GM18868 (cell line): Measurements from ENCODE around the gene OSMR.
"Not testable (repeated sequence)": the region's sequence is repeated elsewhere in the genome, so short reads cannot be mapped to it uniquely, and the experiment has no call there.

Source experiments
- ATAC-seq: cut with Tn5 transposase; IDR thresholded peaks from one replicate; pipeline ENCODE4 v1.9.1; 2021; ENCODE audit warnings: mild to moderate bottlenecking, moderate library complexity; ENCODE audit not compliant: unreplicated experiment

OSMR gene

GRCh38 chr5:38830521-38831051 is 15.2 kb upstream of the OSMR start:
- ATAC-seq: no peak

GRCh38 chr5:38831117-38831516 is 14.7 kb upstream of the OSMR start:
- no peak for ATAC-seq

- no peak for ATAC-seq
Observed at GRCh38 chr5:38831909-38832308, 13.9 kb upstream of the OSMR start.

- no peak for ATAC-seq
Observed at GRCh38 chr5:38832810-38833209, 13.0 kb upstream of the OSMR start.

- no peak for ATAC-seq
Observed at GRCh38 chr5:38835887-38836286, 9.9 kb upstream of the OSMR start.

- ATAC-seq: no peak
Observed at GRCh38 chr5:38837416-38837815, 8.4 kb upstream of the OSMR start.

GRCh38 chr5:38837932-38838331 is 7.9 kb upstream of the OSMR start:
- no peak for ATAC-seq

- no peak for ATAC-seq
Observed at GRCh38 chr5:38843665-38844064, 2.1 kb upstream of the OSMR start.

- no peak for ATAC-seq
Observed at GRCh38 chr5:38846379-38847011, 683 bp downstream of the OSMR start.

GRCh38 chr5:38847559-38848347 is 1.9 kb downstream of the OSMR start:
- no peak for ATAC-seq

- ATAC-seq: no peak
Observed at GRCh38 chr5:38848637-38849036, 2.8 kb downstream of the OSMR start.

GRCh38 chr5:38851640-38852039 is 5.8 kb downstream of the OSMR start:
- not testable (repeated sequence) for ATAC-seq

- no peak for ATAC-seq
Observed at GRCh38 chr5:38853753-38854470, 8.1 kb downstream of the OSMR start.

- ATAC-seq: no peak
Observed at GRCh38 chr5:38854907-38855306, 9.1 kb downstream of the OSMR start.

- ATAC-seq: no peak
Observed at GRCh38 chr5:38856660-38857059, 10.8 kb downstream of the OSMR start.

- no peak for ATAC-seq
Observed at GRCh38 chr5:38858839-38859238, 13.0 kb downstream of the OSMR start.

- not testable (repeated sequence) for ATAC-seq
Observed at GRCh38 chr5:38861986-38862770, 16.4 kb downstream of the OSMR start.

GRCh38 chr5:38866362-38867031 is 20.7 kb downstream of the OSMR start:
- no peak for ATAC-seq

GRCh38 chr5:38867032-38867398 is 21.2 kb downstream of the OSMR start:
- no peak for ATAC-seq

- ATAC-seq: no peak
Observed at GRCh38 chr5:38867416-38867815, 21.6 kb downstream of the OSMR start.
